Coronary artery (tissue), 2 donors: ENCODE data around the gene SIKE1.

Experiments used
- DNase-seq: peaks from one replicate; pipeline ENCODE4 v3.0.0-alpha.2; 2017; ENCODE audit warnings: low spot score
- H3K27ac ChIP-seq, 2 donors: fragments of 200-600 bp; sonication (generic); one replicate each; pipeline ENCODE4 v1.5.1; 2016 to 2019
- H3K4me3 ChIP-seq: fragments of 200-600 bp; sonication (generic); 2 replicates; pipeline ENCODE4 v1.5.1; 2016; ENCODE audit warnings: mild to moderate bottlenecking, moderate library complexity
- TF ChIP-seq, protein P1 (sequence below): fragments of 200-600 bp; sonication (generic); IDR thresholded peaks from one replicate; pipeline ENCODE4 v1.5.1; 2019; ENCODE audit warnings: antibody characterized with exemption

SIKE1 gene

DNA sequence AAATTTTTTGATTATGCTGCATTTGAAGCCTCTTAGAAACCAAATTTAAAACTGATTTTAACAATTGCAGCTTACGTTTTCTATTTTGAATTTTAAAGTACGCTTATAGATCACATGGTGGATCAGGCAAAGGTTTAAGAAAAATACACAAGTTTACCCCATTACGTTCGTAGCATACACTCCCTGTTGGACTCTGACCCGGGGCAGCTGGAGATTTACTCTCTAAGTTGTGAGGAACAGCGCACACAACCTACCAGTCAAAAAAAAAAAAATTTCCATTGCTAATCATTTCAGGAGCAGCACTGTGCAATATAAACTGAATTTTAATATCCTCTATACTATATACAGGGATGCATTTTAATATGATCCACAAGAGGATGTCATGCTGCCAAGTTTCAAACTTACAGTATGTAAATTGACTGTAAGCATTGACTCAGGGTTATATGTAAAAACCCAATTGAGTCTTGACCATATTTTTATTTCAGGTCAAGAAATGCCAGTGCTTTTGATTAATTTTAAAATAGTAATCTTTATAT lies 43.1 kb downstream of the SIKE1 start:
- TF ChIP-seq, protein P1, sequence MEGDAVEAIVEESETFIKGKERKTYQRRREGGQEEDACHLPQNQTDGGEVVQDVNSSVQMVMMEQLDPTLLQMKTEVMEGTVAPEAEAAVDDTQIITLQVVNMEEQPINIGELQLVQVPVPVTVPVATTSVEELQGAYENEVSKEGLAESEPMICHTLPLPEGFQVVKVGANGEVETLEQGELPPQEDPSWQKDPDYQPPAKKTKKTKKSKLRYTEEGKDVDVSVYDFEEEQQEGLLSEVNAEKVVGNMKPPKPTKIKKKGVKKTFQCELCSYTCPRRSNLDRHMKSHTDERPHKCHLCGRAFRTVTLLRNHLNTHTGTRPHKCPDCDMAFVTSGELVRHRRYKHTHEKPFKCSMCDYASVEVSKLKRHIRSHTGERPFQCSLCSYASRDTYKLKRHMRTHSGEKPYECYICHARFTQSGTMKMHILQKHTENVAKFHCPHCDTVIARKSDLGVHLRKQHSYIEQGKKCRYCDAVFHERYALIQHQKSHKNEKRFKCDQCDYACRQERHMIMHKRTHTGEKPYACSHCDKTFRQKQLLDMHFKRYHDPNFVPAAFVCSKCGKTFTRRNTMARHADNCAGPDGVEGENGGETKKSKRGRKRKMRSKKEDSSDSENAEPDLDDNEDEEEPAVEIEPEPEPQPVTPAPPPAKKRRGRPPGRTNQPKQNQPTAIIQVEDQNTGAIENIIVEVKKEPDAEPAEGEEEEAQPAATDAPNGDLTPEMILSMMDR, result no peak
- H3K27ac ChIP-seq, result no peak overlapping the region
- DNase-seq, result no peak
- H3K4me3 ChIP-seq, result no peak overlapping the region

DNA sequence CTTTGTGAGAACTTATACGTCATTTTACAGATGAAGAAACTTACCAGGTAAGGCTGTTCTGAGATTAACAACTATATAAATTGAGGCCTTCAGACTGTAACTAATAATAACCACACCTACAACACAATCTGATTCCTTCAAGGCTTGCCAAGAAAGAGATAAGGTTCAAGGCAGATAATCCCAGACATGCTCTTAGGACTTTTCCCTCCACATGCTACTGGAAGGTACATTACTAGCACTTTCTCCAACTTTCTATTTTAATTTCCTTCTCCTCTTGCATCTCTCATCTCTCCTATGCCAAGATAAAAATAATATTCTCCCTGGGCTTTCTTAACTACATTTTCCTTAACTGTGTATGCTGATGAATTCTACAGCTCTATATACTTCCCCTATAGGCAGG lies 45.0 kb downstream of the SIKE1 start:
- H3K27ac ChIP-seq, result no peak overlapping the region
- TF ChIP-seq, protein P1, result no peak
- H3K4me3 ChIP-seq, result no peak overlapping the region
- DNase-seq, result no peak

DNA sequence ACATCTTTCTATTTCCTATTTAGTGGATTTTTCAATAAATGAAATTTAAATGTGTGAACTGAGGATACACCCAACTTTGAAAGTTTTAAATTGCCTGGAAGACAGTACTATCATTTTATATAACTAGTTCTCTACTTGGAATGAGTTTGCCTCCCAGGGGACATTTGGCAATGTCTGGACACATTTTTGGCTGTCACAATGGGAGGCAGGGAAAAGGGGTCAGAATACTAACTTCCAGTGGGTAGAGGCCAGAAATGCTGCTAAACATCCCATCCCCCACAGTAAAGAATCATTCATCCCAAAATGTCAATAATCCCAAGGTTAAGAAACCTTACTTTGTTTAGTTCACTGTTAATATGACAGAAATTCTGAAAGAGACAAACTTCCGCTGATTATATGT lies 50.7 kb downstream of the SIKE1 start:
- Histone ChIP-seq H3K27ac (no peak overlapping the region), H3K4me3 (no peak overlapping the region)
- TF ChIP-seq, protein P1, result no peak
- no peak for DNase-seq

DNA sequence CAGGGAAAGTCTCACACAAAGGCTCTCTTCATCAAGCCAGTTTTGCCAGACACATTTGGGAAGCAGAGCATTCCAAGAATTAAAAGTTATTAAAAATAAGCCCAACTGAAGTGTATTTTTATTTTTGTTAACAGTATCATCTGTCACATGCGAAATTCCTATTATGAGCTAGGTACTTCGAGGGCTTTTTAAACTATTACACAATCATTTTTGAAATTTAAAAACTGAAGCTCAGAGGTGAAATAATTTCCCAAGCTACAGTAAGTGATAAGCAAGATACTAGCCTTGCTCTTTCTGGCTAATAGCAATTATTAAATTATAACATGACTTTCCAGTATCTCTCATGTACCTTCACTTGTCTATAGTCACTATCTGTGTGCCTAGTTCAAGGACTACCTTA lies 51.9 kb downstream of the SIKE1 start:
- Histone ChIP-seq H3K4me3 (no peak overlapping the region), H3K27ac (no peak overlapping the region)
- TF ChIP-seq, protein P1, result no peak
- no peak for DNase-seq

DNA sequence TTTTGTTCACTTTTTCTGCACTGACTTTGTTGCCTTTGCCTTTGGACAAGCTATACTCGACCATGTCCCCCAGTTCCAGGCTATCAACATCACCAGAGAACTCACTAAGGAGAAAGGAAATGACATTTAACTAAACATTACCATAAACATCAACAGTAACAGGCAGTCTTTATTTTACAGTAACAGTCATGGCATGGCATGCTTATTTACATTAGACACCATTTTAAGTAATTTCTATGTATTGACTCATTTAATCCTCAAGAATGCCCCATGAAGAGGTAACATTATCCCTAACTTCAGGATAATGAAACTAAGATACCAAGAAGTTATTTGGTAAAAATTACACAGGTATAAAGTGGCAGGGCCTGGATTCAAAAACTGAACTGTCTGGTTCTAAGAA lies 55.3 kb downstream of the SIKE1 start:
- TF ChIP-seq, protein P1, result no peak
- H3K27ac ChIP-seq, result no peak overlapping the region
- no peak for DNase-seq
- H3K4me3 ChIP-seq, result no peak overlapping the region

DNA sequence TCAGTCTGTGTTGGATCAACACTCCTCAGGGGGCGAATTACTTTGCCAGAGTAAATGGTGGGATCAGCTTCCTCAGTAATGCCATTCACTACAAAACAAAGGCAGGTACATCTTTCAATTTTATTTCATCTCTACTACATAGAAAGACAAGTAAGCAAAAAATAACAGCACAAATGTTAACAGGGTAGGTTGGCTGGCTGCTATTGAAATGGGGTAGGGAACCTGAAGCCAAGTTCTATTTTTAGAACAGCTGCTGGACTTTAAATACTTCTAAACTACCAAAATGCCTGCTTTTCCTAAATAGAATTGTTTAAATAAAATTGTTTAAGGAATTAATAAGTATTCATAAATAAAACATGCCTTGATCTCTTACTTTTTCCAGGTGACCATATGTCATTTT lies 56.6 kb downstream of the SIKE1 start:
- no peak for DNase-seq
- TF ChIP-seq, protein P1, result no peak
- Histone ChIP-seq H3K27ac (no peak overlapping the region), H3K4me3 (no peak overlapping the region)

DNA sequence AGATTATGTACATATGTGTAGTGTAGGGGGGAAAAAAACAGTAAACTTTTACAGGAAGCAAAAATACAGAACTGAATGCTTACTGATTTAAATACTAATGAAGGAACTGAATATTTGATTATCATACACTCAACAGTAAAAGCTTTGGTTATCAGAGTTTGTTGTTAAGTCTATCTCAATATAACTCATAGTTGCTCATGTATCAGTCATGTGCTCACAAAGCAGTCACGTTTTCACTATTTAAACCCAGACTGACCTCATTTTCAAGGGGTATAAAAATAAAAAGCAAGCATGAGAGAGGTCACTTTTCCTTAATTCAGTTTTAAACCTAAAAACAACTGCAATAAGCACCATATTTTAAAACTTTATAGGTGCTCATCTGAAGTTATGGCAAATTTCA lies 57.0 kb downstream of the SIKE1 start:
- TF ChIP-seq, protein P1, result no peak
- DNase-seq, result no peak
- H3K27ac ChIP-seq, result no peak overlapping the region
- H3K4me3 ChIP-seq, result no peak overlapping the region
